Right lobe of liver (tissue), 6 donors: ENCODE results near the gene PADI3. TPM values are rescaled to one million over a fixed set of nuclear protein-coding genes. Genes with fewer than 3 reads are reported as not detected.

Source experiments
- ATAC-seq, 4 donors: fragments of 200-7000 bp; cut with Tn5 transposase; one replicate each; pipeline ENCODE4 v1.9.1; 2020; ENCODE audit warnings: mild to moderate bottlenecking in 4 of 4, moderate library complexity in 4 of 4
- DNase-seq, 3 donors: peaks; one replicate each; pipeline ENCODE4 v3.0.0-alpha.2; 2020
- H3K27ac ChIP-seq, 3 donors: fragments of 200-600 bp; one replicate each; pipeline ENCODE4 v1.8.0; 2022
- H3K27me3 ChIP-seq, 2 donors: fragments of 200-600 bp; one replicate each; pipeline ENCODE4 v1.8.0; 2022
- H3K36me3 ChIP-seq, 4 donors: fragments of 200-600 bp; sonication (generic) in 1 of 4; one replicate each; pipeline versions ENCODE4 v1.5.1 to v1.8.0; 2017 to 2022; ENCODE audit warnings: control low read depth in 1 of 4
- H3K4me1 ChIP-seq, 4 donors: fragments of 200-600 bp; sonication (generic) in 1 of 4; one replicate each; pipeline versions ENCODE4 v1.5.1 to v1.8.0; 2017 to 2022; ENCODE audit warnings: control low read depth in 1 of 4
- H3K4me3 ChIP-seq, 3 donors: fragments of 200-600 bp; one replicate each; pipeline ENCODE4 v1.8.0; 2022
- H3K9me3 ChIP-seq, 4 donors: fragments of 200-600 bp; sonication (generic) in 1 of 4; one replicate each; pipeline versions ENCODE4 v1.5.1 to v1.8.0; 2017 to 2022; ENCODE audit warnings: control low read depth in 1 of 4
- CTCF ChIP-seq, 4 donors: fragments of 200-600 bp in 3 of 4; fragments of 450-650 bp in 1 of 4; IDR thresholded peaks; one replicate each; pipeline versions ENCODE4 v1.5.1 to v1.8.0; 2016 to 2022; ENCODE audit warnings: antibody characterized with exemption in 4 of 4, mild to moderate bottlenecking in 2 of 4
- POLR2A ChIP-seq: fragments of 450-650 bp; IDR thresholded peaks from one replicate; pipeline ENCODE4 v1.6.1; 2017; ENCODE audit warnings: antibody characterized with exemption, mild to moderate bottlenecking
- WGBS: methylation state at CpG from one replicate; pipeline ENCODE4 v1.1.6; 2018; ENCODE audit warnings: low coverage, low lambda C conversion rate; ENCODE audit not compliant: insufficient coverage; ENCODE audit errors: missing lambda C conversion rate; 5-methylcytosine and 5-hydroxymethylcytosine counted together
- intact Hi-C, 2 donors: fragments of 100-400 bp; cut with DNase I; formaldehyde crosslinking; loops; one replicate each; pipeline versions ENCODE4 v1.11.2 to v1.14.1; 2022
- total RNA-seq, 6 experiments: library from RNA; depleted of rRNA in 2 of 6; stranded (reverse); fragments of >200 nt in 2 of 6; fragmentation: NEBNext Ultra II Directional in 3 of 6; extraction: Animal tissue kit (Norgen Biotek cat#: 25700) in 3 of 6; gene quantifications; one replicate each; pipeline versions ENCODE4 v1.1.0 to v1.2.4, GENCODE V29; 2016 to 2023
- donor health status: DM: no; HTN: yes; CAD: no.
- donor health status: DM: no; HTN: no; CAD: no.
- donor health status: DM: no; HTN: no; CAD: no.
- donor health status: DM: no; HTN: yes; CAD: no.
- donor health status: DM: no; HTN: yes; CAD: no.

PADI3 gene
- total RNA-seq, 6 experiments from 2014 or later, result not detected

- DNase-seq, result no peak
- H3K27me3 ChIP-seq, result no peaks in the 10 kb centered on the region
- H3K27ac ChIP-seq, result no peak overlapping the region
- no peaks in the 10 kb centered on the region for H3K4me1 ChIP-seq
- no peak overlapping the region for H3K4me3 ChIP-seq
- TF ChIP-seq CTCF (IDR thresholded peaks at IDR 0.05), result no peak
- TF ChIP-seq POLR2A, result no peak
- 45% methylated on average over 11 of the region's 13 CpGs for WGBS
- intact Hi-C loops, result no loop called here
- H3K36me3 ChIP-seq, result no peaks in the 10 kb centered on the region
- no peaks in the 10 kb centered on the region for H3K9me3 ChIP-seq
- ATAC-seq, result no peak
These were observed 35.6 kb upstream of the PADI3 start for GRCh38 chr1:17213148-17213781.

GRCh38 chr1:17213782-17214148, 35.1 kb upstream of the PADI3 start:
- no peaks in the 10 kb centered on the region for H3K27me3 ChIP-seq
- no peak for TF ChIP-seq CTCF (IDR thresholded peaks at IDR 0.05)
- no peak for ATAC-seq

GRCh38 chr1:17214876-17215544, 33.9 kb upstream of the PADI3 start:
- Histone ChIP-seq H3K27me3 (no peaks in the 10 kb centered on the region), H3K4me1 (no peaks in the 10 kb centered on the region), H3K36me3 (no peaks in the 10 kb centered on the region), H3K9me3 (no peaks in the 10 kb centered on the region), H3K4me3 (no peak overlapping the region), H3K27ac (no peak overlapping the region)
- ATAC-seq, result no peak
- intact Hi-C loops, result no loop called here
- 60% methylated on average over 2 of the region's 5 CpGs for WGBS
- no peak for TF ChIP-seq CTCF (IDR thresholded peaks at IDR 0.05)
- no peak for TF ChIP-seq POLR2A
- no peak for DNase-seq

More at GRCh38 chr1:17213782-17214148, 35.1 kb upstream of the PADI3 start:
- no peak overlapping the region for H3K4me3 ChIP-seq
- H3K4me1 ChIP-seq, result no peaks in the 10 kb centered on the region
- intact Hi-C loops, result no loop called here
- H3K9me3 ChIP-seq, result no peaks in the 10 kb centered on the region
- no peak for DNase-seq
- no peaks in the 10 kb centered on the region for H3K36me3 ChIP-seq
- WGBS, result 91% methylated on average over 4 of the region's 9 CpGs
- H3K27ac ChIP-seq, result no peak overlapping the region

GRCh38 chr1:17215545-17215890, 33.4 kb upstream of the PADI3 start:
- intact Hi-C loops, result no loop called here
- DNase-seq (no peak), ATAC-seq (no peak)
- Histone ChIP-seq H3K27ac (no peak overlapping the region), H3K4me1 (no peaks in the 10 kb centered on the region), H3K4me3 (no peak overlapping the region), H3K9me3 (no peaks in the 10 kb centered on the region), H3K27me3 (no peaks in the 10 kb centered on the region), H3K36me3 (no peaks in the 10 kb centered on the region)
- WGBS, result 78% methylated on average over 4 of the region's 6 CpGs
- TF ChIP-seq CTCF (IDR thresholded peaks at IDR 0.05) (no peak), POLR2A (no peak)
